ENCODE data around the gene KLHL20. TPM values are rescaled to one million over a fixed set of nuclear protein-coding genes. Genes with fewer than 3 reads are reported as not detected.

The KLHL20 gene
- total and polyA plus RNA-seq, 2 of the 13 experiments (the other 11 are each of a cell fraction or from before 2014, with no cell fraction given) = 7.4 to 14.3 TPM

DNA sequence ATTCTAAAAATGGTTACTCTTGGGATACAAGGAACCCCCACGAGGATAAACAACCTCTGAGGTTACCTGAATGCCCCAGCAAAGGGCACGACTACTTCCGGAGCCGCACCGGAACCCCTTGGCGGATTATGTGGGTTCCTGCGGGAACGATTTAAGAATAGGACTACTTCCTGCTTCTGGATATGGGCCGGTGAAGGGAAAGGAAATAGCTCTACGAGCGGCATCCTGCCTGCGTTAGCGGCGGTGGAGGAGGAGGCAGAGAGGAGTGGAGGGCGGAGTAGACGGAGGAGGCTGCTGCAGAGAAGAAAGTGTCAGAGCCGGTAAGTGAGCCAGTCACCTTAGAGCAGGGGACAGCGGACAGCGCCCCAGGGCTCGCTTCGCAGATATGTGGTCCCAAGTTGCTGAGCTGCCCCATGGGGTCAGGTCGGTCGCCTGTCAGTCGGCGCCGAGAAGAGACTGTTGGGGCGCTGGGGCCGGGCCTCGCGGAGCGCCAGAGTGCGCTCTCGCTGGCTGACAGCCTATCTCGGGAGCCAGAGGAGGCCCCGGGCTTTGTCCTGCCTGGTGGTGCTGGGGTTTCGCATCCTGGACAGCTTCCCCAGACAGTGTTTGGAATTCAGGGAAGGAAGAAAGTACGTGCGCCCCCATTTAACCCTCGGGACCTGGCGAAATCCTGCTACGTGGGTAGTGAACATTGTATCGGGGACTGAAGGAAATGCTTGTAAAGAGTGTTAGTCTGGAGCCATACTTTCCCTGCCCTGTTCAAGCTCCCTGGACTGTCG lies at the start of gene KLHL20 (continued):
- TF ChIP-seq, protein P1, sequence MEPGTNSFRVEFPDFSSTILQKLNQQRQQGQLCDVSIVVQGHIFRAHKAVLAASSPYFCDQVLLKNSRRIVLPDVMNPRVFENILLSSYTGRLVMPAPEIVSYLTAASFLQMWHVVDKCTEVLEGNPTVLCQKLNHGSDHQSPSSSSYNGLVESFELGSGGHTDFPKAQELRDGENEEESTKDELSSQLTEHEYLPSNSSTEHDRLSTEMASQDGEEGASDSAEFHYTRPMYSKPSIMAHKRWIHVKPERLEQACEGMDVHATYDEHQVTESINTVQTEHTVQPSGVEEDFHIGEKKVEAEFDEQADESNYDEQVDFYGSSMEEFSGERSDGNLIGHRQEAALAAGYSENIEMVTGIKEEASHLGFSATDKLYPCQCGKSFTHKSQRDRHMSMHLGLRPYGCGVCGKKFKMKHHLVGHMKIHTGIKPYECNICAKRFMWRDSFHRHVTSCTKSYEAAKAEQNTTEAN (CRISPR knock-in tag; conservative IDR thresholded peaks at IDR 0.05) = 0 out of 2 replicates have a peak, but pooled peaks have one; percentile 27
- TF ChIP-seq FOXA3 (CRISPR knock-in tag; IDR thresholded peaks at IDR 0.05) (peak; percentile 78), THAP11 (CRISPR knock-in tag; IDR thresholded peaks at IDR 0.05) (peak; percentile 95), ZNF205 (CRISPR knock-in tag; IDR thresholded peaks at IDR 0.05) (peak; percentile 98), MIER2 (CRISPR knock-in tag; IDR thresholded peaks at IDR 0.05) (peak; percentile 51; the same call in 1 of the 2 replicates), ONECUT2 (CRISPR knock-in tag; IDR thresholded peaks at IDR 0.05) (no peak), TGIF2 (CRISPR knock-in tag; IDR thresholded peaks at IDR 0.05) (peak; percentile 79), FOXO1 (CRISPR knock-in tag; IDR thresholded peaks at IDR 0.05) (peak; percentile 61; the same call in 1 of the 2 replicates), MYC (CRISPR knock-in tag; IDR thresholded peaks at IDR 0.05; ENCODE audit: borderline replicate concordance) (peak; percentile 43; the same call in 1 of the 2 replicates), ZNF382 (CRISPR knock-in tag; IDR thresholded peaks at IDR 0.05; ENCODE audit: borderline replicate concordance) (no peak), ELF3 (CRISPR knock-in tag; IDR thresholded peaks at IDR 0.05) (peak; percentile 85), ZNF256 (CRISPR knock-in tag; conservative IDR thresholded peaks at IDR 0.05) (no peak), KLF12 (CRISPR knock-in tag; IDR thresholded peaks at IDR 0.05; ENCODE audit: borderline replicate concordance) (no peak), ZNF124 (CRISPR knock-in tag; IDR thresholded peaks at IDR 0.05) (peak; percentile 88; the same call in 1 of the 2 replicates)
- TF ChIP-seq, protein P2, sequence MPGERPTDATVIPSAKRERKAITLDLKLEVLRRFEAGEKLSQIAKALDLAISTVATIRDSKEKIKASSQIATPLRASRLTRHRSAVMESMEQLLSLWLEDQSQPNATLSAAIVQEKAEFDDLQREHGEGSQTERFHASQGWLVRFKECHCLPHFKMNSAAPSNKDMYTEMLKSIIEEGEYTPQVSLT (CRISPR knock-in tag; IDR thresholded peaks at IDR 0.05; ENCODE audit: borderline replicate concordance, low read depth) = no peak
- TF ChIP-seq, protein P3, sequence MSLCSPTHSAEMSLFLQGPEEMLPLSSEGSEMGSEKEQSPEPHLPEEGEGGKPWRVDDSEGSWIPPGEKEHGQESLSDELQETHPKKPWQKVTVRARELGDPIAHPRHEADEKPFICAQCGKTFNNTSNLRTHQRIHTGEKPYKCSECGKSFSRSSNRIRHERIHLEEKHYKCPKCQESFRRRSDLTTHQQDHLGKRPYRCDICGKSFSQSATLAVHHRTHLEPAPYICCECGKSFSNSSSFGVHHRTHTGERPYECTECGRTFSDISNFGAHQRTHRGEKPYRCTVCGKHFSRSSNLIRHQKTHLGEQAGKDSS (CRISPR knock-in tag; IDR thresholded peaks at IDR 0.05; ENCODE audit: borderline replicate concordance, low read depth) = 0 out of 2 replicates have a peak, but pooled peaks have one; percentile 16
- TF ChIP-seq, protein P4, sequence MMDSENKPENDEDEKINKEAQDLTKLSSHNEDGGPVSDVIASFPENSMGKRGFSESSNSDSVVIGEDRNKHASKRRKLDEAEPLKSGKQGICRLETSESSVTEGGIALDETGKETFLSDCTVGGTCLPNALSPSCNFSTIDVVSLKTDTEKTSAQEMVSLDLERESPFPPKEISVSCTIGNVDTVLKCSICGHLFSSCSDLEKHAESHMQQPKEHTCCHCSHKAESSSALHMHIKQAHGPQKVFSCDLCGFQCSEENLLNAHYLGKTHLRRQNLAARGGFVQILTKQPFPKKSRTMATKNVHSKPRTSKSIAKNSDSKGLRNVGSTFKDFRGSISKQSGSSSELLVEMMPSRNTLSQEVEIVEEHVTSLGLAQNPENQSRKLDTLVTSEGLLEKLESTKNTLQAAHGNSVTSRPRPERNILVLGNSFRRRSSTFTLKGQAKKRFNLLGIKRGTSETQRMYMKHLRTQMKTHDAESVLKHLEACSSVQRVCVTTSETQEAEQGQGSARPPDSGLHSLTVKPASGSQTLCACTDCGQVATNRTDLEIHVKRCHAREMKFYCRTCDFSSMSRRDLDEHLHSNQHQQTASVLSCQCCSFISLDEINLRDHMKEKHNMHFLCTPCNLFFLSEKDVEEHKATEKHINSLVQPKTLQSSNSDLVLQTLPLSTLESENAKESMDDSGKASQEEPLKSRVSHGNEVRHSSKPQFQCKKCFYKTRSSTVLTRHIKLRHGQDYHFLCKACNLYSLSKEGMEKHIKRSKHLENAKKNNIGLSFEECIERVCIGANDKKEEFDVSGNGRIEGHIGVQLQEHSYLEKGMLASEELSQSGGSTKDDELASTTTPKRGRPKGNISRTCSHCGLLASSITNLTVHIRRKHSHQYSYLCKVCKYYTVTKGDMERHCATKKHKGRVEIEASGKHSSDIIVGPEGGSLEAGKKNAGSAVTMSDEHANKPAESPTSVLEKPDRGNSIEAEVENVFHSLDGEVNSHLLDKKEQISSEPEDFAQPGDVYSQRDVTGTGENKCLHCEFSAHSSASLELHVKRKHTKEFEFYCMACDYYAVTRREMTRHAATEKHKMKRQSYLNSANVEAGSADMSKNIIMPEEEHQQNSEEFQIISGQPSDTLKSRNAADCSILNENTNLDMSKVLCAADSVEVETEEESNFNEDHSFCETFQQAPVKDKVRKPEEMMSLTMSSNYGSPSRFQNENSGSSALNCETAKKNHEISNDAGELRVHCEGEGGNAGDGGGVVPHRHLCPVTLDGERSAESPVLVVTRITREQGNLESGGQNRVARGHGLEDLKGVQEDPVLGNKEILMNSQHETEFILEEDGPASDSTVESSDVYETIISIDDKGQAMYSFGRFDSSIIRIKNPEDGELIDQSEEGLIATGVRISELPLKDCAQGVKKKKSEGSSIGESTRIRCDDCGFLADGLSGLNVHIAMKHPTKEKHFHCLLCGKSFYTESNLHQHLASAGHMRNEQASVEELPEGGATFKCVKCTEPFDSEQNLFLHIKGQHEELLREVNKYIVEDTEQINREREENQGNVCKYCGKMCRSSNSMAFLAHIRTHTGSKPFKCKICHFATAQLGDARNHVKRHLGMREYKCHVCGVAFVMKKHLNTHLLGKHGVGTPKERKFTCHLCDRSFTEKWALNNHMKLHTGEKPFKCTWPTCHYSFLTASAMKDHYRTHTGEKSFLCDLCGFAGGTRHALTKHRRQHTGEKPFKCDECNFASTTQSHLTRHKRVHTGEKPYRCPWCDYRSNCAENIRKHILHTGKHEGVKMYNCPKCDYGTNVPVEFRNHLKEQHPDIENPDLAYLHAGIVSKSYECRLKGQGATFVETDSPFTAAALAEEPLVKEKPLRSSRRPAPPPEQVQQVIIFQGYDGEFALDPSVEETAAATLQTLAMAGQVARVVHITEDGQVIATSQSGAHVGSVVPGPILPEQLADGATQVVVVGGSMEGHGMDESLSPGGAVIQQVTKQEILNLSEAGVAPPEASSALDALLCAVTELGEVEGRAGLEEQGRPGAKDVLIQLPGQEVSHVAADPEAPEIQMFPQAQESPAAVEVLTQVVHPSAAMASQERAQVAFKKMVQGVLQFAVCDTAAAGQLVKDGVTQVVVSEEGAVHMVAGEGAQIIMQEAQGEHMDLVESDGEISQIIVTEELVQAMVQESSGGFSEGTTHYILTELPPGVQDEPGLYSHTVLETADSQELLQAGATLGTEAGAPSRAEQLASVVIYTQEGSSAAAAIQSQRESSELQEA (CRISPR knock-in tag; IDR thresholded peaks at IDR 0.05; ENCODE audit: not compliant biosample characterization) = peak; percentile 26

Measured in HepG2 (cell line).